HG03460 (cell line): ENCODE results near the gene ZNF134.

ENCODE experiments used
- ATAC-seq: cut with Tn5 transposase; IDR thresholded peaks from one replicate; pipeline ENCODE4 v1.9.1; 2021; ENCODE audit not compliant: unreplicated experiment

ZNF134 gene

GRCh38 chr19:57613941-57614743 lies at the start of gene ZNF134:
Gene ZNF134, plus strand, starts transcription at chr19:57614242. Its CDS starts 5,227 bp downstream, at chr19:57619469.
- peak; percentile 94 for ATAC-seq

GRCh38 chr19:57566396-57567265 lies 47.4 kb upstream of the ZNF134 start:
- no peak for ATAC-seq

GRCh38 chr19:57570707-57571106 lies 43.3 kb upstream of the ZNF134 start:
- no peak for ATAC-seq

- ATAC-seq: no peak
These were observed 41.6 kb upstream of the ZNF134 start for GRCh38 chr19:57572415-57572947.

GRCh38 chr19:57576661-57577060 lies 37.4 kb upstream of the ZNF134 start:
- ATAC-seq: no peak

- peak; percentile 90 for ATAC-seq
These were observed 35.4 kb upstream of the ZNF134 start, which contains the start of gene ZNF416 for GRCh38 chr19:57578487-57579205. Gene ZNF416, minus strand, starts transcription at chr19:57578911. Its CDS starts 207 bp downstream, at chr19:57578704.

- ATAC-seq: no peak
These were observed 30.9 kb upstream of the ZNF134 start for GRCh38 chr19:57583104-57583520.

- ATAC-seq: peak; percentile 90
These were observed 30.3 kb upstream of the ZNF134 start, which contains the start of gene ZIK1 for GRCh38 chr19:57583521-57584416. Gene ZIK1, plus strand, starts transcription at chr19:57584145. Its CDS starts 212 bp downstream, at chr19:57584357.

GRCh38 chr19:57587529-57587928 lies 26.5 kb upstream of the ZNF134 start:
- ATAC-seq: no peak

GRCh38 chr19:57599377-57599760 lies 14.7 kb upstream of the ZNF134 start:
- ATAC-seq: no peak

GRCh38 chr19:57599761-57600383 lies 14.2 kb upstream of the ZNF134 start, which contains the start of gene ZNF530:
Gene ZNF530, plus strand, starts transcription at chr19:57599885. Its CDS starts 4,461 bp downstream, at chr19:57604346.
- peak; percentile 97 for ATAC-seq

GRCh38 chr19:57606931-57607330 lies 7.1 kb upstream of the ZNF134 start:
- no peak for ATAC-seq

- no peak for ATAC-seq
These were observed 2.9 kb upstream of the ZNF134 start for GRCh38 chr19:57611113-57611512.

- no peak for ATAC-seq
These were observed 1.3 kb downstream of the ZNF134 start for GRCh38 chr19:57615346-57615745.

- no peak for ATAC-seq
These were observed 6.8 kb downstream of the ZNF134 start for GRCh38 chr19:57620673-57621348.

- no peak for ATAC-seq
These were observed 9.0 kb downstream of the ZNF134 start for GRCh38 chr19:57623091-57623490.

- ATAC-seq: peak; percentile 95
These were observed 19.2 kb downstream of the ZNF134 start, which contains the start of gene ZNF211 for GRCh38 chr19:57632987-57633831. Gene ZNF211, plus strand, starts transcription at chr19:57633168. Its CDS starts 179 bp downstream, at chr19:57633347.

- no peak for ATAC-seq
These were observed 19.7 kb downstream of the ZNF134 start for GRCh38 chr19:57633832-57634131.
